Transverse colon (tissue), 4 donors: ENCODE results near the gene DOCK1. TPM values are rescaled to one million over a fixed set of nuclear protein-coding genes. Genes with fewer than 3 reads are reported as not detected.

Experiments used
- DNase-seq: peaks from one replicate; pipeline ENCODE4 v3.0.0-alpha.2; 2019
- H3K27ac ChIP-seq, 4 donors: fragments of 200-600 bp; sonication (generic); 2 replicates each; pipeline ENCODE4 v1.5.1; 2016 to 2018; ENCODE audit warnings: inconsistent platforms in 4 of 4
- H3K27me3 ChIP-seq: fragments of 200-600 bp; sonication (generic); 2 replicates; pipeline ENCODE4 v1.5.1; 2017; ENCODE audit warnings: inconsistent platforms
- H3K36me3 ChIP-seq, 4 donors: fragments of 200-600 bp; sonication (generic); 2 replicates each; pipeline ENCODE4 v1.5.1; 2017 to 2019; ENCODE audit warnings: inconsistent platforms in 4 of 4
- H3K4me1 ChIP-seq, 4 donors: fragments of 200-600 bp; sonication (generic); 2 replicates each; pipeline ENCODE4 v1.5.1; 2017 to 2020; ENCODE audit warnings: inconsistent platforms in 4 of 4
- H3K4me3 ChIP-seq, 4 donors: fragments of 200-600 bp; sonication (generic); 1 replicate in 1 of 4; 2 replicates in 3 of 4; pipeline versions ENCODE4 v1.5.1 to v1.6.1; 2017 to 2019; ENCODE audit warnings: inconsistent platforms in 4 of 4
- H3K9me3 ChIP-seq, 2 donors: fragments of 200-600 bp; sonication (generic); 2 replicates each; pipeline ENCODE4 v1.5.1; 2017 to 2019; ENCODE audit warnings: inconsistent platforms in 2 of 2
- CTCF ChIP-seq, 5 experiments: fragments of 200-600 bp in 3 of 5; fragments of 450-650 bp in 2 of 5; sonication (generic) in 3 of 5; IDR thresholded peaks; 1 replicate in 2 of 5; 2 replicates in 3 of 5; pipeline ENCODE4 v1.5.1; 2016 to 2017; ENCODE audit warnings: antibody characterized with exemption in 5 of 5, inconsistent platforms in 3 of 5, mild to moderate bottlenecking in 2 of 5, moderate library complexity in 1 of 5
- EP300 ChIP-seq: sonication (generic); formaldehyde crosslinking; IDR thresholded peaks from one replicate; pipeline ENCODE4 v1.6.1; 2017; ENCODE audit warnings: antibody characterized with exemption, low read depth
- POLR2A ChIP-seq: fragments of 450-650 bp; IDR thresholded peaks from one replicate; pipeline ENCODE4 v1.6.1; 2016; ENCODE audit warnings: antibody characterized with exemption, mild to moderate bottlenecking, moderate library complexity
- POLR2AphosphoS5 ChIP-seq, 3 donors: sonication (generic); formaldehyde crosslinking; IDR thresholded peaks; one replicate each; pipeline ENCODE4 v1.6.1; 2016; ENCODE audit warnings: antibody characterized with exemption in 3 of 3
- WGBS, 2 donors: methylation state at CpG; one replicate each; pipeline ENCODE4 v1.1.5; 2018; ENCODE audit warnings: low coverage in 1 of 2; 5-methylcytosine and 5-hydroxymethylcytosine counted together
- in situ Hi-C, 4 donors: fragments of 200-750 bp; cut with MboI; loops; one replicate each; pipeline versions ENCODE4 v1.15.0 to v1.15.1; 2017; ENCODE audit warnings: low sequenced_read_pairs in 3 of 4, low pct_ligation_motif_present in 1 of 4, low pct_unique_long_range_greater_than_20kb in 1 of 4
- intact Hi-C: fragments of 100-400 bp; cut with DNase I; formaldehyde crosslinking; loops from one replicate; pipeline ENCODE4 v1.15.1; 2023; ENCODE audit warnings: low total_unique reads
- total RNA-seq, 4 donors: library from RNA; depleted of rRNA; stranded (reverse); fragments of >200 nt; gene quantifications; one replicate each; pipeline ENCODE4 v1.1.0, GENCODE V29; 2016

The DOCK1 gene
- total RNA-seq, 4 donors from 2014 or later, result 75.1 to 200 (median 92.5) TPM

DNA sequence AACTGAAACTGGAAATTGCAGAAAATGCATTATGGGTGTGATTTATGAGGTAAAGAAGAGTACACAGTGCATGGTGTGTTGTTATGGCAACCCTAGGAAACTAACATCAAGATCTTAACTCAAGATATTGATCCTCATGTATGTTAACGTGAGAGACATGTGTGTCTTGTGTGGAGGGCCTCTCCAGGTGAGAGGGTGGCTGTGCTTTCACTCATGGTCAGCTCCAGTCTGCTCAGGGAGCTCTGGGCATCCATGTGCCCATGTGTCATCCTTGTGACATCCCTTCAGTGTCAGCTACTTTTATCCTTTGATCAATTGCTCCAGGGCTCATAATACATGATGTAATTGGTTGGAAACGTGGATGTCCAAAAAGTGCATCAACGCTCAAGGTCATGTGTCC lies 316.1 kb downstream of the DOCK1 start:
- Histone ChIP-seq H3K9me3 (no peaks in the 10 kb centered on the region), H3K36me3 (no peaks in the 10 kb centered on the region), H3K27me3 (no peaks in the 10 kb centered on the region), H3K4me3 (no peak overlapping the region), H3K4me1 (no peaks in the 10 kb centered on the region), H3K27ac (no peak overlapping the region)
- no peak for DNase-seq
- intact Hi-C loops (no loop called here), in situ Hi-C loops (no loop called here)
- 78 to 87% methylated on average over 1 to 3 of the region's 3 CpGs for WGBS, 2 donors
- TF ChIP-seq POLR2A, result no peak
- no peak for TF ChIP-seq CTCF (IDR thresholded peaks at IDR 0.05)
- TF ChIP-seq POLR2AphosphoS5 (IDR thresholded peaks at IDR 0.05), result no peak
- no peak for TF ChIP-seq EP300

DNA sequence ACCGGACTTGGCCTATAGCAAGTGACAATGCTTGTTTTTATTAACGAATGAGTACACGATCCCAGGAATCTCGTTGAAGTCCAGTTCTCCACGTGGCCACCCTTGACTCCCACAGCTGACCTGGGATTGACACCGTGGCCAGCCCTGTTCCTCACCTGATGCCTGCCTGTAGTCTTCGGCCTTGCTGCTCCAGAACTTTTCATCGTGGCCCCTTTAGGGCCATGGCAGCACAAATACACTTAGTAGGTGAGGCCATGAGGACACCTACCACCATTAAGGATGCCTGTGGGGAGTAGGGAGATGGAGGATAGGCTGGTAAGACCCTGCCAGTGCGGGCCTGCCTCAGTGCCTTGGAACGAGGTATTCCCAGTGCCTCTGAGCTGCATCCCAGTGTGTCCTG lies 321.8 kb downstream of the DOCK1 start:
- no peaks in the 10 kb centered on the region for H3K9me3 ChIP-seq
- TF ChIP-seq POLR2A (no peak), CTCF (IDR thresholded peaks at IDR 0.05) (no peak), EP300 (no peak), POLR2AphosphoS5 (IDR thresholded peaks at IDR 0.05) (no peak)
- no peak overlapping the region for H3K27ac ChIP-seq
- no peaks in the 10 kb centered on the region for H3K4me1 ChIP-seq
- H3K4me3 ChIP-seq, result no peak overlapping the region
- intact Hi-C loops (no loop called here), in situ Hi-C loops (no loop called here)
- 90% methylated on average over 2 to 10 of the region's 10 CpGs for whole genome bisulfite sequencing, 2 donors
- no peak for DNase-seq
- no peaks in the 10 kb centered on the region for H3K27me3 ChIP-seq
- no peaks in the 10 kb centered on the region for H3K36me3 ChIP-seq

DNA sequence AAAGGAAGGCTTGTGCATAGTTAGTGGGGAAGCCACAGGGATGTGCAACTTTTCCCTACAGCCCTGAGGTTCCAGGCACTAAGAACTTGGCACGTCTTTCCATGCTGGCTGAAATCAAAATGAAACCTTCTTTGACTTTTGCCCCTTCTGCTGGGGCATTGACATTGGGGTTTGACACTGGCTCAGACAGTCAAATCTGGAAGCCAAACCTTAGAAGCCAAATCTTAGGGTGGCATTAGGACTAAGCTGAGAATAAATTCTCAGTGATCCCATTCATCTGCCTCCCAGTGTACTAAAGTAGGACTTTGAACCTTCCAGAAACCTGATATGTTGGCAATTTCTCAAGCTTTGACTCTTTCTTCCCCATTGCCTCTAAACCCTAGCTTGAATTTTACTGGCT lies 322.4 kb downstream of the DOCK1 start:
- Histone ChIP-seq H3K27ac (no peak overlapping the region), H3K4me3 (no peak overlapping the region), H3K36me3 (no peaks in the 10 kb centered on the region), H3K4me1 (no peaks in the 10 kb centered on the region), H3K27me3 (no peaks in the 10 kb centered on the region), H3K9me3 (no peaks in the 10 kb centered on the region)
- no peak for DNase-seq
- WGBS, 2 donors, result 70% methylated on average over 1 of the region's 1 CpG; no CpG with 5 or more reads in 1 of the 2 donors
- TF ChIP-seq POLR2AphosphoS5 (IDR thresholded peaks at IDR 0.05) (no peak), EP300 (no peak), CTCF (IDR thresholded peaks at IDR 0.05) (no peak), POLR2A (no peak)
- intact Hi-C loops, result no loop called here
- in situ Hi-C loops, result no loop called here

- TF ChIP-seq EP300 (no peak), POLR2AphosphoS5 (IDR thresholded peaks at IDR 0.05) (no peak), POLR2A (no peak), CTCF (IDR thresholded peaks at IDR 0.05) (no peak)
- no peaks in the 10 kb centered on the region for H3K36me3 ChIP-seq
- no peaks in the 10 kb centered on the region for H3K4me1 ChIP-seq
- no peaks in the 10 kb centered on the region for H3K9me3 ChIP-seq
- in situ Hi-C loops, result no loop called here
- H3K27ac ChIP-seq, result no peak overlapping the region
- 59 to 65% methylated on average over 5 to 12 of the region's 12 CpGs for WGBS, 2 donors
- no peak for DNase-seq
- no peak overlapping the region for H3K4me3 ChIP-seq
- H3K27me3 ChIP-seq, result no peaks in the 10 kb centered on the region
- intact Hi-C loops, result no loop called here
Observed at GRCh38 chr10:127228195-127228787, 323.1 kb downstream of the DOCK1 start.
